GM18907 (cell line): Measurements from ENCODE around the gene LMNA.

Experiments used
- ATAC-seq: cut with Tn5 transposase; IDR thresholded peaks from one replicate; pipeline ENCODE4 v1.9.1; 2021; ENCODE audit warnings: mild to moderate bottlenecking, moderate library complexity; ENCODE audit not compliant: unreplicated experiment

LMNA gene

DNA sequence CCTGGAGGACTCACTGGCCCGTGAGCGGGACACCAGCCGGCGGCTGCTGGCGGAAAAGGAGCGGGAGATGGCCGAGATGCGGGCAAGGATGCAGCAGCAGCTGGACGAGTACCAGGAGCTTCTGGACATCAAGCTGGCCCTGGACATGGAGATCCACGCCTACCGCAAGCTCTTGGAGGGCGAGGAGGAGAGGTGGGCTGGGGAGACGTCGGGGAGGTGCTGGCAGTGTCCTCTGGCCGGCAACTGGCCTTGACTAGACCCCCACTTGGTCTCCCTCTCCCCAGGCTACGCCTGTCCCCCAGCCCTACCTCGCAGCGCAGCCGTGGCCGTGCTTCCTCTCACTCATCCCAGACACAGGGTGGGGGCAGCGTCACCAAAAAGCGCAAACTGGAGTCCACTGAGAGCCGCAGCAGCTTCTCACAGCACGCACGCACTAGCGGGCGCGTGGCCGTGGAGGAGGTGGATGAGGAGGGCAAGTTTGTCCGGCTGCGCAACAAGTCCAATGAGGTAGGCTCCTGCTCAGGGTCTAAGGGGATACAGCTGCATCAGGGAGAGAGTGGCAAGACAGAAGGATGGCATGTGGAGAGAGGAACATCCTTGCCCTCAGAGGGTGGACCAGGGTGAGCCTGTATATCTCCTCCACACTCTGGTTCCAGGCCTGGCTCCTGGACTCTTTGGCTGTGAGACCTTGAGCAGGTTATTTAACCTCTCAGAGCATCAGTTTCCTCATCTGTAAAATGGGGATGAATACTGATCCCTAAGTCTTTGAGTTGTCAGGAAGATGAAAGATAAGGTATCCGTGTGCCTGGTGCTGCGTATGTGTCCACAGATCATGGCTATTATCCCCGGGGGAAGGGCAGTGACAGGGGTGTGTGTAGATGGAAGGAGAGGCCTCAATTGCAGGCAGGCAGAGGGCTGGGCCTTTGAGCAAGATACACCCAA is 21.7 kb downstream of the LMNA start:
- no peak for ATAC-seq

DNA sequence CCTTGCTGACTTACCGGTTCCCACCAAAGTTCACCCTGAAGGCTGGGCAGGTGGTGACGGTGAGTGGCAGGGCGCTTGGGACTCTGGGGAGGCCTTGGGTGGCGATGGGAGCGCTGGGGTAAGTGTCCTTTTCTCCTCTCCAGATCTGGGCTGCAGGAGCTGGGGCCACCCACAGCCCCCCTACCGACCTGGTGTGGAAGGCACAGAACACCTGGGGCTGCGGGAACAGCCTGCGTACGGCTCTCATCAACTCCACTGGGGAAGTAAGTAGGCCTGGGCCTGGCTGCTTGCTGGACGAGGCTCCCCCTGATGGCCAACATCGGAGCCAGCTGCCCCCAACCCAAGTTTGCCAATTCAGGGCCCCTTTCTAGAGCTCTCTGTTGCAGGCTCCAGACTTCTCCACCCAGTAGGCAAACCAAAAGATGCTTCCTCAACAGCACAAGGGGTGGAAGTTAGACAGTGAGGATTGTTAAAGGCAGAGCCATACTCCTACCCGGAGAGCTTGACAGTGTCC is 22.5 kb downstream of the LMNA start:
- ATAC-seq: no peak

DNA sequence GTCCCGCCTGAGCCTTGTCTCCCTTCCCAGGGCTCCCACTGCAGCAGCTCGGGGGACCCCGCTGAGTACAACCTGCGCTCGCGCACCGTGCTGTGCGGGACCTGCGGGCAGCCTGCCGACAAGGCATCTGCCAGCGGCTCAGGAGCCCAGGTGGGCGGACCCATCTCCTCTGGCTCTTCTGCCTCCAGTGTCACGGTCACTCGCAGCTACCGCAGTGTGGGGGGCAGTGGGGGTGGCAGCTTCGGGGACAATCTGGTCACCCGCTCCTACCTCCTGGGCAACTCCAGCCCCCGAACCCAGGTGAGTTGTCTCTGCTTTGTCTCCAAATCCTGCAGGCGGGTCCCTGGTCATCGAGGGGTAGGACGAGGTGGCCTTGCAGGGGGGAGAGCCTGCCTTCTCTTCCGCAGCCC is 24.0 kb downstream of the LMNA start:
- ATAC-seq: no peak

DNA sequence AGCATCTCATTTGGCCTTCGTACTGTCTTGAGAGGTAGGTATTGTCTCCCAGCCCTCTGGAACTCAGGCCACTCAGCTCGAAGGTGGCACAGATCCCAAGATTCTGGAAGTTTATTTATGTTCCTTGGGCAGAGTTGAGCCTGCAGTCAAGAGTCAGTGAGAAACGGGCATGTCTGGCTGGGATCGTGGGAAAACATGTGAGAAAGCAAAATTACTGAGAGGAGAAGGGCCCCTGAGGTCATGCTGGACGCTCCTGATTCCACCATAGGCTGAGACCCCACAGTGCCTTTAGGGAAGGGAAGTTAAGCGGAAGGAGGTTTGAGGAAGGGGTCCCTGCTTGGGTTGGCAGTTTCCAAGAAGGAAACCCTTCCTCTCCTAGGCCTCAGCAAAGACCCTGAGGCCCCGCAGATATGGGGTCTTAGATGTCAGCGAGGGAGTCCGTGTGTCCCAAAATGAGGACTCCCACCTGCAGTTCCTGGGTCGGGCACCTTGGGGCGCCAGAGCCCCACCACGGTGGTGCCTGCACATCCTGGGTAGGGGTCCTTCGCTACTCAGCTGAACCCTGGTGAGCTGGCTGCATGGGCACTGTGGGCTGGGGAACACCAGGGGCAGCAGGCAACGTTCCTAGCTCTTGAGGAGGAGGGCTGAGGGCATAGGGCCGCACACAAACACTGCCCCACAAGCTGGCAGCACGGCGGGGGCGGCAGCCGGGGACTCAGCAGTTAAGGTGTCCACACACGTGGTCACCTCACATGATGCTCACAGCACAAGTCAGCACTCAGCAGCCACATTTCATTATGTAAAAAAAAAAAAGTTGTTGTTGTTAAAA is 26.6 kb downstream of the LMNA start:
- no peak for ATAC-seq

DNA sequence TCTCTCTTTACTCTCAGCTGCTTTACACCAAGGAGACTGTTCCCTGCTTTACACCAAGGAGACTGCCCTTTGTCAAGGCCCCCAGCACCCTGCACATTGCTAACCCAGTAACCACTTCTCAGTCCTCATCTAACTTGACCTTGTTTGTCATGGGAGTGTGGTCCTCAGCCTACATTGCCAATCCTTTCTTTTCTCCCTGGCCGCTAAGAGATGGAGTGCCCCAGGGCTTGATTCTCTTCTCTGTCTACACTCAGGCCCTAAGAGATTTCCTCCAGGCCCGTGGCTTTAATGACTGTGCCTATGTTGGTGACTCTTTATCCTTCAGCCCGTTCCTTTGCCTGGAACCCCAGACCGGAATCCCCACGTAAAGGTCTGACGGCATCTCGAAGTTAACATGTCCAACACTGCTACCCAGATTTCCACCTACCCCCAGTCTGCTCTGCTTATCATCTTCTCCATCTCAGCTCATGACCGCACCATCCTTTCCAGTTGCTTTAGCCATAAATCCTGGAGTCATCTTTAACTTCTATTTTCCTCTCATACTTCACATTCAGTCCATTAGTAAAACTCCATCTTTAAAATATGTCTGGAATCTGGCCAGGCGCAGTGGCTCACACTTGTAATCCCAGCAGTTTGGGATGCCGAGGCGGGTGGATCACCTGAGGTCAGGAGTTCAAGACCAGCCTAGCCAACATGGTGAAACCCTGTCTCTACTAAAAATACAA is 29.4 kb downstream of the LMNA start:
- ATAC-seq: no peak

DNA sequence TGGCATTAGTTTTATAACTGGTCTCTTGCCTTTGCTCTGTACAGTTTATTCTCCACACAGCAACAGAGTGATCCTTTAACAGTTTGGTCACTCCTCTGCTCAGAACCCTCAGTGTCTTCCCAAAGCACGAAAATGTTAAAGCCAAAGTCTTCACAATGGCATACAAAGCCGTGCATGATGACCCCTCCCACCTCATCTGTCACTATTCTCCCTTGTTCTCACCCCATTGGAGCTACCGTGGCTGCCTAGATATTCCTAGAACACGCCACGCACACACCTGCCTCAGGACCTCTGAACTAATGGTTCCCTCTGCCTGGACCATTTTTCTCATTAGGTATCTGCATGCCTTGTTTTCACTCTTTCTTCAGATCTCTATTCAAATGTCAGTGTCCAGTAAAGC is 30.2 kb downstream of the LMNA start:
- no peak for ATAC-seq

DNA sequence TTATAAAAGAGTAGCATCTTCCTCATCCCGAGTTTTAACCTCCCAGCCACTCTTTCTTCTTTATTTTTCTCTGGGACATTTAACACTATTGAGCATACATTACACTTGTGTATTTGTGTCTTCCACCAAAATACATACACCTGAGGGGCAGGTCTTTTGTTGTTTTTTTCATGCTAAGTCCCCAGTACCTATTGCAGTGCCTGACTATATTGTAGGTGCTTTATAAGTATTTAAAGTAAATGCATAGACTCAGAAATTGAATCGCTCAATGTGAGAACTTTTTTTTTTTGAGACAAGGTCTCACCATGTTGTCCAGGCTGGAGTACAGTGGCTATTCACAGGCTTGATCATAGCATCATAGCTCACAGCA is 31.1 kb downstream of the LMNA start:
- no peak for ATAC-seq

DNA sequence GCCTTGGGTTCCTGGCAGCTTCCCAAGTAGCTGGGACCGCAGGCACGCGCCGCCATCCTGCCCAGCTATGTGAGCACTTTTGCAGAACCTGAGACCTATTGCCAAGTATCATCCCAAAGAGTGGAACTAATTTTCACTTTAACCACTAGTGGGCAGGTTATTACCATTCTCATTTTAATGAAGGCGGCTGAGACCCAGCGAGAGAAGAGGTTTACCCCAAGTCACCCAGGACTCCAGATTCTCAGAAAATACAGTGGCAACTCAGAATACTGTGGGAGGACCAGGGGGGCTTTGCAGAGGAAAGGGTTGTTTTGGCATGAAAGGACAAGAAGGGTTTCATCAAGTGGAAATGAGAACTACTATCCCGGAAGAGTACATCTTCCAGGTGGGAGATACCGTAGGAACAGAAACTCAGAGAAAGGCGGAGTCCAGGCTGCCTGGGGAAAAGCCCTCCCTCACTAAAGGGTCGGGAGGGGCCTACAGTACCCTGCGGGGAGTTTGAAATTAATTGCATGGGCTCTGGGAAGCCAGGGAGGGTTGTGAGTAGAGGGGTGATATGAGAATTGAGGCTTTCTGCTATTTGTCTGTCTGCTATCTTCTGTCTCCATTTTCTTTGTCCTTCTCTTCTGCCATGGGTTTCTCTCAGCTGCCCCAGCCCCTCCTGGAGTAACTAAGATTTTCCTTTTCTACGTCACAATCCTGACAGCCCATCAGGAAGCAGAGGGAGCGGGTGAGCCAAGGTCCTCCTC is 31.7 kb downstream of the LMNA start:
- ATAC-seq: peak; percentile 28

DNA sequence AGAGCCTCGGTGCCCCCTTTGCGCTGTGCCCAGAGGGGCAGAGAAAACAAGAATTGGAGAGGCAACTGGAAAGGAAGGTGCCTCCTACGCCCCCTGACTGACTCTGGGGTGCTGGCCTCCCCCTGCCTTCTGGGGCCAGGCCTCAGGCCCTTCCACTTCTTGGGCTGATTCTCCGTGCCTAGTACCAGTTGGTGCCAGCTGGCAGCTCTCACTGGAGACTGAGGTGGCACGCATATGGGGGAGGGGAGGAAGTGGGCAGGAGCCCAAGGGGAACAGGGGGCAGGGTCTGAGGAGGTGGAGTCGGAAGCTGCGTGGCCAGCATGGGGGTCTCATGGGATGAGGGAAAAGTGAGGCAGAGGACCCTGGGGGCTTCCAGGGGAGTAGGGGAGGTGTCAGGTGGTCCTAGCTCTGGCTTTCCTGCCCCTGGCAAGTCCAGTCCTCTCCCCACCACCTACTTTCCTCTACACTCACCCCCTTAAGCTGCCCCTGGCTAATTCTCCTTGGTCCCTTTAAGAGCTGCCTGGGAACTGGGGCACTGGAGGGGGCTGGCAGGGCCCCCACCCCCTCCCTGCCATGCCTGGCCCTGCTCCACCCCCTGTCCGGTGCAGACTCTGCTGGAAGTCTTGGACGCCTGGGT is 32.4 kb downstream of the LMNA start:
- ATAC-seq: no peak

DNA sequence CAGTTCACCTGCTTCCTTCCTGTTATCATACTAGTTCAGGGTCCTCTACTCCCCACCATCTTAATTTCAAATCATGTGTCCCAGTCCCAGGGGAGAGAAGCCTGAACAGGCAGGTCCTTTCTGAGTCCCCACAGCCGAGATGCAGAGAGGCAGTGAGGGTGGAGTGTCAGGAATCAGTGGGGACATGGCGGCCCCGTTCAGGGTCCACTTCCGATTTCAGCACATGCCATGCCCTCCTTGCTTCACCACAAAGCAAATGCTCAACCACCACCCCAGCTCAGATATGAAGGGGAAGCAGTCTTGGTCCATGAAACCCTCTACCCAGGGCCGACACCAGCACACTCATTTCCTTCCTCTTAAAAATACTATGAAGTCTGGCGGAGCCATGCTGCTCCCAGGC is 33.7 kb downstream of the LMNA start:
- ATAC-seq: no peak

DNA sequence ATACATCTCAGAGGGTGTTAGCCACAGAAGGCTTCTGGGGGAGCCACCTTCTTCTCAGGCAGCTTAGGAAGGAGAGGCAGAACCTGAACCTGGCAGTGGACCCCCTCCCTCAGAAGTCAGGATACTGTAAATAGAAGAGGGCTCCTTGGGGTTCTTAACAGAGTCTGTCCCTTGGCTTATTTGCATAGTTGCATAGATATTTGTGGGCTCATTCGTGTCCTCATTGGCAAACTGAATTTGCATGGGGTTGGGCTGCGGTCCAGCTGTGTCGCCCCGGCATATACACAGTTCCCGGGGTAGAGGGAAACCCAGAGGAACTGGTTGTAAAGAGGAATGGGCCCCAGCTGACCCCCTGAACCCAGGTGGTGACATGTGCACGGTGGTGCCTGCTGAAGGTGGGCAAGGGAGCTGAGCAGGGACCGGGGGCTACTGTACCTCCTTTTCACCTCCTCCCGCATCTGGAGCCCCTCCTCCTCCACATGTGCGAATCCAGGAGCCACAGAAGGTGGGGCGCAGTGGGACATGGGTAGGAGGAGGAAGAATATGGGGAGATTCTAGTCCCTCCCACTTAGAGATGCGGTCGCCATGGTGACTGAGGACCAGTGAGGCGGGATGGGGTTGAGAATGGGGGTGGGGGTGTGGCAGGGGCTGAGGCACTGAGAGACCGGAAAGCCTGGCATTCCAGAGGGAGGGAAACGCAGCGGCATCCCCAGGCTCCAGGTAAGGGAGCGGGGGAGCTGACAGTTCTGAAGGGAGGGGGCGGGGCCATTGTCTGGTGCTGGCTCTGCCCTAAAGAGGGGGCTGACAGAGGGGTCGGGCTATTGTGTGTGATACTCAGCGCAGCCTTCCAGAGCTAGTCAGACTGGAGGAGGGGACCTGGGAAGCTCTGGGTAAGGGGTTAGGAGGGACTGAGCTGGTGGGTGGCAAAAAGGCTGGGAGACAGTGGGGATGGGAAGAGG is 35.1 kb downstream of the LMNA start:
- peak; percentile 48 for ATAC-seq

DNA sequence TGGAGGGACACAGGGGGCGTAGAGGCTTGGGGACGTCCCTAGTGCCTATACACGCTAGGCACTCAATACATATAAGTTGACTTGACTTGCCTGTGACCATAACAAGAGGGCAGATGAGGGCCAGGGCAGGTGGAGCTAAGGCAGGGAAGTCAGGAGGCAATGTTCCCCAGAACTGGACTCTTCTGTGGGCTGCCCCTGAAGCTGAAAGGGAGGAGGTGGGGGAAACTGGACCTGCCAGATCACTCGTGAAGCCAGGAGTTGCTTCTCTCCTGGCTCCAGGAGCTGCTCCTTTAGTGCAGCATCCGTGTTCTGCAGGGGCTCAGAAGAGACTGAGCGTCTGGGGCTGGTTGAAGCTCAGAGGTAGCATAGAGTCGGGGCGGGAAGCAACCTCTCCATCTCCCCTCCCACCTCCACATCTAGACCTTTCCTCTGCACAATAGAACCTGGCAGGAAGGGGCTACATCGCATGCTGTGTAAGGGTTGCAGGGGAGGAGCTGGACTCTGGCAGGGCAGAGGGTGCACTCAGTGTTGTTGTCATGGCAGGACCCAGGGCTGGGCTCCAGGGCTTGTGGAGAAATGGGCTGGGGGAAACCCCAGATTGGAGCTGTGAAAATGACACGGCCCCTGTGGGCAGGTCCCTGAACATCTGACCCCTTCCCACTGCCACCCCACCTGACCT is 36.0 kb downstream of the LMNA start:
- ATAC-seq: no peak

DNA sequence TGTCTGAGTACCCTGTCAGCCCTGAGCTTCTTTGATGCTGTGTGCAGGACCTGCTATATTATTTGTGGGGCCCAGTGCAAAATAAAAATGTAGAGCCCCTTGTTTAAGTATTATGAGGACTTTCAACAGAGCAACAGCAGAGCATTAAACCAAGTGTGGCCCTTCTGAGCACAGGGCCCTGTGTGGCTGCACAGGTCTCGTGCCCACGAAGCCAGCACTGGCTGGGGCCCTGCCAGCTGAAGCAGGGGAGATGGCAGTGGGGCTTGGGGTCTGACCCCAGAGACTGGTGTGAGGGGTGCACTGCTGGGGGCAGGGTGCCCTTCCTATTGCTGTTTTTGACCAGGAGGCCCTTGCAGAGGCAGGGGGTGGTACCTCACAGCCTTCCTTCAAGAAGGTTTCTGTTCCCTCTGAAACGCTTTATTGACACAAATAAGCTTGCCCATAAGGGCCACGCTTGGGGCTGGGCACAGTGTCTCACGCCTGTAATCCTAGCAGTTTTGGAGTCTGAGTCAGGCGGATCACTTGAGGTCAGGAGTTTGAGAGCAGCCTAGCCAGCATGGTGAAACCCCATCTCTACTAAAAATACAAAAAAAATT is 36.7 kb downstream of the LMNA start:
- no peak for ATAC-seq

DNA sequence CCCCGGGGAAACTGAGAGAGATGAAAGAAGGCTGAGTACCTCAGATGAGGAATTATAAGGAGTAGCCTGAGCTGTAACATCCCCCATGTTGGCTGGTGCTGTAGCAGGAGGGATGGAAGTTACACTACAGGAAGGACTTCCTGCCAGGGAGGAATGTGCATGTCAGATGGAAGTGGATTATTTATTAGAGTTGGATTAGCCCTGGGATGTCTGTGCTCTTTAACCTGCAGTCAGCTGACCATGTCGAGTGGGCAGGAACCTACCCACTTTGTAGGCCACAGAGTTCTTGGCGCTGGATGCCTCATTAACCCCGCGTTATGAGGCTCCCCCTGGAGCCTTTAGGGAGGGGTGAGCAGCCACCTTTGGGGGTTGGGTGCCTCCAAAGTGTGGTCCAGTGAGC is 38.1 kb downstream of the LMNA start:
- no peak for ATAC-seq

DNA sequence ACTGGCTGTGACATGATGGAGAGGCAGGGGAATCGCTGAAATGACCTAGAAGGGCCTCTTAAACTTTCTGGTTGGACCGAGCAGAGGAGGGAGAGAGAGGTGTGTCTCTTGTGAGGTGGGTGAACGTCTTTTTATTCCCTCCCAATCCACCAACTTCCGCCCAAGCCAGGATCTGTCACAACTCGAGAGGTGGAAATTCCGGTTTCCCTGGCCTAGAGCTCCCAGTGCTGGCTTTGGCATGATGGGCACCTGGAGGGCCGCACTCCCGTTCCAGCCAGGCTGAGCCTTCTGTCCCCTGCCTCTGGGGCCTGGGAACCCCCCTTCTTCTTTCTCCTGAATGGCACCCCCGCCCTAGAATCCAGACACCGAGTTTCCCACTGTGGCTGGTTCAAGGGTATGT is 38.9 kb downstream of the LMNA start, which contains the start of gene SEMA4A:
TSS of gene SEMA4A (plus strand) at position 224 of the 400 bp plus-strand sequence. CDS start 994 bp downstream, outside the sequence.
- no peak for ATAC-seq

DNA sequence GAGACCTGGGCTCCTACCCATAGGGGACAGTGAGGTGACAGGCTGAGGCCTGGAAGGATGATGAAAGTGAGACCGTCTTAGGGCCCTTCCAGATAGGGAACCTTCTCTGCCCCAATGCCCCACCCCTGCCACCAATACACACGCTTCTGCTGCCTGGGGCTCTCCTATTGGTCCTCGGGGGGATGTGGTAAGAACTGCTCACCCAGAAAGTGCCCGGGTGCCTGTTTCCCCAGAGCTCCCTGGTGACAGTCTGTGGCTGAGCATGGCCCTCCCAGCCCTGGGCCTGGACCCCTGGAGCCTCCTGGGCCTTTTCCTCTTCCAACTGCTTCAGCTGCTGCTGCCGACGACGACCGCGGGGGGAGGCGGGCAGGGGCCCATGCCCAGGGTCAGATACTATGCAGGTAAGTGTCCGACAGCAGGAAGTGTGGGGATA is 39.8 kb downstream of the LMNA start:
- ATAC-seq: peak; percentile 50

DNA sequence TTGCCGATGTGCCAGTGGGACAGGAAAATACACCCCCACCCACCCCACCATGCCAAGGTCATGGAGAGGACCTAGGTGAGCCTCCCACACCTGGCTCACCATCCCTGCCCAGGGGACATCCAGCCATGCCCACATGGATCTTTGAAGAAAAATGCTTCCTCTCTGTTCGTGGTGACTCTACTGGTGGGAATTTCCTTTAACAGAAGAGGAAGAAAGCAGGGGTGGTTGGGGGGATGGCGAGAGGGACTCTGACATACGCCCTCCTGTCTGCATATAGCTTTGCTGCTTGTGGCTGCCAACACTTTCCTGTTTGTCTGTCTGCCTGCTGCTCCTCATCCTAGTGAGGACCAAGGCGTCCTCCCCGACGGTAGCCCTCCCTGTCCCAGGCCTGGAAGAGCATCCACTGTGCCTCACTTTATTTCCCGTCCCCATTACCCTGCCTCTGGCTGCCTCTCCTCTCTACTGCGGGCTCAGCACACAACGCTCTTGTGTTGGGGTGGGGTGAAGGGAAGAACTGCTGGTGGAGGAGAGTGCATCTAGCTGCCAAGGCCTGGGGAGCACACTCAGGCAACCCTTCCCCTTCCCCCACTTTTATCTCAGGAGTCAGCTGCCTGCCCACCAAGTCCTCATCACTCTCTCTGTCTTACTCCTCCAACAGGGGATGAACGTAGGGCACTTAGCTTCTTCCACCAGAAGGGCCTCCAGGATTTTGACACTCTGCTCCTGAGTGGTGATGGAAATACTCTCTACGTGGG is 41.4 kb downstream of the LMNA start:
- no peak for ATAC-seq
